GM19239 (cell line): ENCODE measurements around the gene TMEM238.
"Not testable (repeated sequence)": the region's sequence is repeated elsewhere in the genome, so short reads cannot be mapped to it uniquely, and the experiment has no call there.

Source experiments
- DNase-seq: peaks from one replicate; pipeline ENCODE4 v3.0.0; 2011; ENCODE audit warnings: low spot score; ENCODE audit not compliant: insufficient read length
- FAIRE-seq: peaks from 2 replicates; lab custom pipeline; 2011; peaks lifted over from hg19 to GRCh38; lab: Jason Lieb, UNC

TMEM238 gene, protein sequence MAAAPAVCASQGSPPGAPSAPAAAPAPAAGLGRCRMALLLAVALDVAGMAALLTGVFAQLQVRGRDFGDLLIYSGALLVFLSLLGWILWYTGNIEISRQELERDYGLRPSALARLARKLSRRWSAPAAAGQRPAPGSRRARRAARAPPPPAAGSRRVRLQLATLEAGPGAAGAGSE

DNA sequence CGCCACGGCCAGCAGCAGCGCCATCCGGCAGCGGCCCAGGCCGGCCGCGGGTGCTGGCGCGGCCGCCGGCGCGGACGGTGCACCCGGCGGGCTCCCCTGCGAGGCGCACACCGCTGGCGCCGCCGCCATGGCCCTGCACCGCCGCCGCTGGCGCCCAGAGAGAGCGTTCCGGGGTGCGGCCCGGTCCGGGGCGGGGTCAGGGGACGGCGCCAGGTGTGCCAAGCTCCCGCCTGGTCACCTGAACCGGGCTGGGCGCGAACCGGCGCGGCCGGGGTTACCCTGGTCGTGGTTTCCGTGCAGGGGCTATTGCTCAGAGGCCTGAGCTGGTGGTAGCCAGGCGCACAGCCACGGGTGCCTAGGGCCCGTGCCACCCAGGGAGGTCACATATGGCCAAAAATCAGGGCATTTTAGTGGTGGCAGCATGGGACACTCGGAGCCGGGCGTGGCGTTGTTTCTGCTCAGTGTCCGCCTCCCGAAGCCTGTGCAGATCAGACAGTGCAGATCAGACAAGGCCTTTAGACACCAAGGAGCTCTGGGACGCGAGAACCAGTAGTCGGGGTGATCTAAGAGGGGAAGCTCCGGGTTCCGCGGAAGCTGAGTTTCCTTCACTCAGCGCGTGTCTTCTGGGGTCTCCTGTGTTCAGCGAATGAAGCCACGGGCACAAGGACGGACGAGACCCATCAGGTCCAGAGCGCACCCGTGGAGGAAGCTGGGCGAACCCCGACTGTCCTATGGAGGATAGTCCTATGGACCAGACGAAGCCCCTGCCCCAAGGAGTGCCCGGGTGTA lies at the start of gene TMEM238:
Gene TMEM238, minus strand, starts transcription at position 162 of the 789 bp plus-strand sequence. Its CDS starts 33 bp downstream, at position 129.
- no peak for FAIRE-seq
- no peak for DNase-seq

DNA sequence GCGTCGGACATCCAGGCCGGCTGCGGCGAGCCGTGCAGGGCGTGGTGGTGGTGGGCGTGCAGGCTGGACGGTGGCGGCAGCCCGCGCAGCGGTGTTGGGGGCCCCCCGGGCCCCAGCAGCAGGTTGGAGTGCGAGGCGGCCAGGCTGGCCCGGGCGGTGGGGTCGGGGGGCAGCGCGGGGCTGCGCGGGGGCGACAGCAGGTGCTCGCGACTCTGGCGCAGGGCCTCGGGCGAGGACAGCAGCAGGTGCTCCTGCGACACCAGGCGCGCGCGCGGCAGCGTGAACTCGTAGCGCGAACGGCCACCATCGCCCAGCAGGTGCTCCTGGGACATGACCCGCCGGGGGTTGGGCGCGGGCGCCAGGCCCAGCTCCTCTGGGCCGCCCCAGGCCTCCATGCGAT lies 49.2 kb upstream of the TMEM238 start:
- DNase-seq (no peak), FAIRE-seq (no peak)

DNA sequence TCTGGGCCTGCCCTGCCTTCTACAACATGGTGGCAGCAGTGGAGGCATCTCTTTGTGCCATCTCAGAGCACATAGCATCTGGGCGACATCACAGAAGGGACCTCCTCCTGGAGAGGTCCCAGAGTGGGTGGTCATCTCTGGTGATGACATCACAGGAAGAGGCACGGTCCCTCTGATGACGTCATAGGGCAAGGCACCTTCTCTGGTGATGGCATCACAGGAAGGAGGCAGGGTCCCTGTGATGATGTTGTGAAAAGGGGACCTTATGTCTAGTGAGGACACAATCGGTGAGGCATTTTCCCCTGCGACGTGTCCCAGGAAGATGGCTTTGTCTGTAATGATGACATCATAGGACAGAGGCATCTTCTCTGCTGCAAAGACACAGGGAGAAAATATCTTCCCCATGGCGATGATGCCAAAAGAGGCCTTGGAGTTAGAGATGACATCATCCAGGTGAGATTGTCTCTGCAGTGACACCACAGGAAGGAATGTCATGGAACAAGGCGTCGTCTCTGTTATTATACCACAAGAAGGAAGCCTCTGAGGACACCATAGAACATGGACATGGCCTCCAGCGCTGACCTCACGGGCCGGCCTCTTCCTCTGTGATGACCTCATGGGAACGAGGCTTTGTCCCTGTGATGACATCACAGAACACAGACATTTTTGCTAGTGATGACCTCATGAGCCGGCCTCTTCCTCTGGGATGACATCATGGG lies 48.3 kb upstream of the TMEM238 start:
- no peak for DNase-seq
- FAIRE-seq = no peak

DNA sequence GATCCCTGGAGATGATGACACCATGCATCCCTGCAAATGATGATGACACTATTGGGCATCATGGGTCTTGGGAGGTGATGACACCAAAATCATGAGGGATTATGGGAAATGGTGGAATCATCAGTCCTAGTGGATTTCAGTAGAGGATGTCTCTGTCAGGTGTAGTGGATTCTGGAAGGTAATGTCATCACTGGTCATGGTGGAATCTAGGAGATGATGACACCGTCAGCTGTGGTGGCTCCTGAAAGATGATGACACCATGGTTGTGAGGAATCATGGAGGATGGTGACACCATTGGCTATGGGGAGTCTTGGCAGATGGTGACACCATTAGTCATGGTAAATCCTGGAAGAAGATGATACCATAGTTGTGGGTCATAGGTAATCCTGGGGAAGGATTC lies 47.1 kb upstream of the TMEM238 start:
- DNase-seq (no peak), FAIRE-seq (no peak)

DNA sequence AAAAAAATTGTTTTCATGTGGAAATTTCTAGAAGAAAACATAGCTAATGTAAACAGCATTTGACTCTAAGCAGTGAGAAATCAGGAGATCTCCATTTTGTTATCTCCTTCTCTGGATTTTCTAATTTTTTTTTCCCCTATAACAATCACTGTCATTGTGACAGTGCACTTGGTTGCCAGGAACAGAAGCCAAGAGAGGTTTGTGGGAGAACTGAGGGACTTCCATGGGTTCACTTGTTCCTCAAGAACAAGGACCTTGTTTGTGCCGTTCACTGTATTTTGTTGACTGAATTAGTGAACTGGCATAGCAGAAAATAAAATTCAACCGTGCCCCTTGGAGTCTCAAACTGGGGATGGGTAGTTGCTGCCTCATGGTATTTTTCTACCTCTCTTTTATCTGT lies 42.0 kb upstream of the TMEM238 start:
- FAIRE-seq (no peak), DNase-seq (no peak)

DNA sequence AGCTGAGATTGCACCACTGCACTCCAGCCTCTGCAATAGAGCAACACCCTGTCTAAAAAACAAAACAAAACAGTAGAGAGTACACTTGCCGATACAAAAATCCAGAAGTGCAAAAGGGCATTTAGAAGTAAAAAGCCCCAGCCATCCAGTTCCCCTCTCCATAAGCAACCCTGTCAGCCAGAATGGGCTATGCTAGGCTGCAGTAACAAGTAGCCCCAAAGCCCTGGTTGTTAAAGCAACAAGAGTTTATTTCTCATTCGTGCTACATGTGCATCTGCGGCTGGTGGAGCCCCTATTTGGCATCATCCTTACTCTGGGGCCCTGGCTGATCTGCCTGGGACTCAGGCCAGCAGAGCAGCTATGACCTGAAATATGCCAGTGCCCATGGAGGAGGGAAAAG lies 40.4 kb upstream of the TMEM238 start:
- DNase-seq = no peak
- FAIRE-seq = no peak

DNA sequence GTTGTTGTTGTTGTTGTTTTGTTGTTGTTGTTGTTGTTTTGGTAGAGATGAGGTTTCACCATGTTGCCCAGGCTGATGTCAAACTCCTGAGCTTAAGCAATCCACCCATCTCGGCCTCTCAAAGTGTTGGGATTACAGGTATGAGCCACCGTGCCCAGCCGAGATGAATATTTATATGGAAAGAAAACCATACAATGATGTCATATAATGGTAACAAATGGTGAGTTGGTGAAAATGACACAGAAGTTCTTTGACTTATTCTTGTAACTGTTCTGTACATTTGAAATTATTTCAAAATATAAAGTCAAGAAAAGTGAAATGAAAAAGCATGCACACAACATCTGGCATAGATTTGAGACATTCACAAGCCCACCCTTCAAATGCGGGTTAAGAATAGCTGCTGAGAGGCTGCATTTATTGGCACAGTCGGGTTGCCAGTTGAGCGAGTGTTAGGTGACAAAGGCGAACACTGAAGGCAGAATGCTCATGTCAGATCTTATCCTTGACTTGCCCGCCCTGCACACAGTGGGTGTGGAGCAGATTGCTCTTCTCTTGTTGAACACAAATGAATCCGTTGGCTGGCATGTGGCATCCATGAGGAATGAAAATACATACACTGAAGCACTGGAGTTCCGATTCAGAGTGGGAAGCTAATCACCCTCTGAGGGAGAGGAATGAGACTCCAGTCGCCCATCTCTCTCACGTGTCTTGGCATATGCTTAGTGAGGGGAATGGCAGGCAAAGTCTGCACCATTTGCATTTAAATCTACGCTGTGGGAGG lies 39.3 kb upstream of the TMEM238 start:
- DNase-seq = no peak
- no peak for FAIRE-seq

DNA sequence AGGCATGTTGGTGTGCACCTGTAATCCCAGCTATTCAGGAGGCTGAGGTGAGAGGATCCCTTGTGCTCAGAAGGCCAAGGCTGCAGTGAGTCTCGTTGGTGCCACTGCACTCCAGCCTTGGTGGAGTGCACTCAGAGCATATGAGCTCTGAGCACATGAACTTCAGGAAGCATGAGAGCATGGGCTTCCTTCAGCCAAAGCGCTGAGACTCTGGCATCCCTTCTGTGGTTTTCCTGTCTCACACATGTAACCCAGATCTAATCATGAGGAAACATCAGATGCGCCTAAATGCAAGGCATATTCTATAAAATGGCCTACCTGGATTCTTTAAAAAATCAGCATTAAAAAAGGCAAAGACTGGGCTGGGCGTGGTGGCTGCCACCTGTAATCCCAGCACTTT lies 37.2 kb upstream of the TMEM238 start:
- DNase-seq, FAIRE-seq: not testable (repeated sequence)

DNA sequence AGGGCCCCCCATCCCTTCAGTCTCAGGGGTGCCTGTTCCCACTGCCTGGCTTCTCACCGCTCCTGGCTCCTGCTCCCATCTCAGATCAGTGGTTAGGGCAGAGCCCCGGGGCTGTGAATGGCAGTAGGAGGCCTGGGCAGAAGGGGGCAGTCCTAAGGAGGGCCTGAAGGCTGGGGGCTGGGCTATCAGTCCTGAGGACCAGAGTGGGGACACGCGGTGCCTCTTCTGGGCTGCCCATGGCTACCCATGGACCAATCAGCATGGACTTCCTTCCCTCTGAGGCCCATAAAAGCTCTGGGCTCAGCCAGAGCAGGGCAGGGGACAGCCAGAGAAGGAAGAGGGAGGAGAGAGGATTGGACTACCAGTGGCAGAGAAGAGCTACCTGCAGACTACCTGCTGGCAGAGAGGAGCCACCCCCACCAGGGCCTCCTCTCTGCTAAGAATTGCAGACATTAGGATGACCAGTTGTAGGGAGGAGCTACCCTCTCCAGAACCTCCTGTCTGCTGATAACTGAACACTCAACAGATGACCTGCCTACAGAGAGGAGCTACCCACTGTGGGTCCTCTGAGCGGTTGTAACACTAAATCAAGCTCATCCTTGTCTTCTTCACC lies 35.6 kb upstream of the TMEM238 start:
- DNase-seq (no peak), FAIRE-seq (no peak)

DNA sequence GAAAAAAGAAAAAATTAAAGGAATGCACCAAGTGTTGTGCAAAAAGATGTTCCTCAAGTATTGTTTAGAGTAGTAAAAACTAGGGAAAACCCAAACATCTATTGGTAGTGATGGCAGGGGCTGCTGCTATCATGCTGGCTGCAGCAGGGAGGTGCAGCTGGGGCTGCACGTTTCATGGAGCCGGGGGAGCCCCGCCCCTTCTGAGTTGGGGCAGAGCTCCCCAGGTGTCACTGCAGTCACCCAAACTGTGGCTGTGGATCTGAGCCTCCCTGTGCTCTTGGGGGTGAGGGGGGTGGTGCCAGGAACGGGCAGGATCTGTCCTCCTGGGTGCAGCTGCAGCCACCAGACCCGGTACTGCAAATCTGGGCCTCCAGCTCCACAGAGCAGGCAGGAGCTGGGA lies 35.0 kb upstream of the TMEM238 start:
- FAIRE-seq (no peak), DNase-seq (no peak)

DNA sequence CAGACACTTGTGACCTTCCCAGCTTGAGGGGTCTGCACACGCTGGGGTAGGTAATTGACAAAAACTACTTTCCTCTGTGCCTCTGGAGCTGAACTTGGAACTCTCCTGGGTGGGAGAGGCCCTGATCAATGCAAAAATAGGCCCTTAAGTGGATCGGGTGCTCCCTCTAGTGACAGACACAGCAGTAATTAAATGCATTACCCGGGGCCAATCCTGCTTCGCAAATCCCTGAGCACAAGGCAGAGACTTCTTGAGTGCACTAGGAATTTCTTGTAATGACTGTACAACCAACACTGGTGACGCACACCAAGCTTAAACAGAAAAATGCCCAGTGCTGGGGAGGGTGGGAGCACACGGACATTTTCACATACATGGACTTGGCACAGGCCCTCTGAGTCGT lies 34.1 kb upstream of the TMEM238 start:
- DNase-seq = no peak
- FAIRE-seq = peak; percentile 54

DNA sequence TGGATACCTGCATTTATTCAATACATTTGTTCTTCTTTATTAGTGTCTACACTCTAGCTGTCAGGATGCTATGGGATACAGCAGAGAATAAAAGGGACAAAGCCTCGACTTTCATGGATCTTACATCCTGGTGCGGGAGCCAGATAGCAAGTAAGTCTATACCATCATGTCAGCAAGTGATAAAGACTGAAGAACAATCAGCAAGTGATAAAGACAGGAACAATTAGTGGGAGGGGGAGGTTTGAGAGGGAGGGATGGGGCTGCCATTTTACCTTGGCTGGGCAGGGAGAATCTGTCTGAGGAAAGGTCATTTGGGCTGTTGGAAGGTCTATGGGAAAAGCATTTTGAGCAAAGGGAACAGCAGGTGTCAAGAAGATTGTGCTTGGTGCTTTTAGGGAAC lies 26.1 kb upstream of the TMEM238 start:
- DNase-seq (no peak), FAIRE-seq (no peak)

DNA sequence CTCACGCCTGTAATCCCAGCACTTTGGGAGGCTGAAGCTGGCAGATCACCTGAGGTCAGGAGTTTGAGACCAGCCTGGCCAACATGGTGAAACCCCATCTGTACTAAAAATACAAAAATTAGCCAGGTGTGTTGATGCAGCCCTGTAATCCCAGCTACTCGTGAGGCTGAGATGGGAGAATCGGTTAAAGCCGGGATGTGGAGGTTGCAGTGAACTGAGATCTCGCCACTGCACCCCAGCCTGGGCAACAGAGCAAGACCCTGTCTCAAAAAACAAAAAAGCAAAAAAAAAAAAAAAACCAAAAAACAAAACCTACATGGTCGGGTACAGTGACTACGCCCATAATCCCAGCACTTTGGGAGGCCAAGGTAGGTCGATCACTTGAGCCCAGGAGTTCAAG lies 25.1 kb upstream of the TMEM238 start:
- not testable (repeated sequence) for FAIRE-seq, DNase-seq

DNA sequence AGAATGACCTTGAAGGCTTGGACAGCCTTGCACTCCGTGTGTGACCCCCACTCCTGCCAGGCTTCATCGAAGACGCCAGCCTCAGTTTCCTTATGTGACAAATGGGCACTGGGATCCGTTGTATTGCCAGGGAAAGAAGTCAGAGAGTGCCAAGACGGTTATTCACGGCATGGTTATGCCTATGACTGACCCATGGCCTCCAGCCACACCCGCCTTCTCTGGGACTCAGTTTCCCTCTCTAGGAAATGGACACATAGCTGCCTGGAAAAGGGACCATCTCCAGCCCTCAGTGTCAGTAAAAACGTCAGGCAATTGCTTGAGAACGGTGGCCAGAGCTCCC lies 24.4 kb upstream of the TMEM238 start:
- no peak for DNase-seq
- no peak for FAIRE-seq

DNA sequence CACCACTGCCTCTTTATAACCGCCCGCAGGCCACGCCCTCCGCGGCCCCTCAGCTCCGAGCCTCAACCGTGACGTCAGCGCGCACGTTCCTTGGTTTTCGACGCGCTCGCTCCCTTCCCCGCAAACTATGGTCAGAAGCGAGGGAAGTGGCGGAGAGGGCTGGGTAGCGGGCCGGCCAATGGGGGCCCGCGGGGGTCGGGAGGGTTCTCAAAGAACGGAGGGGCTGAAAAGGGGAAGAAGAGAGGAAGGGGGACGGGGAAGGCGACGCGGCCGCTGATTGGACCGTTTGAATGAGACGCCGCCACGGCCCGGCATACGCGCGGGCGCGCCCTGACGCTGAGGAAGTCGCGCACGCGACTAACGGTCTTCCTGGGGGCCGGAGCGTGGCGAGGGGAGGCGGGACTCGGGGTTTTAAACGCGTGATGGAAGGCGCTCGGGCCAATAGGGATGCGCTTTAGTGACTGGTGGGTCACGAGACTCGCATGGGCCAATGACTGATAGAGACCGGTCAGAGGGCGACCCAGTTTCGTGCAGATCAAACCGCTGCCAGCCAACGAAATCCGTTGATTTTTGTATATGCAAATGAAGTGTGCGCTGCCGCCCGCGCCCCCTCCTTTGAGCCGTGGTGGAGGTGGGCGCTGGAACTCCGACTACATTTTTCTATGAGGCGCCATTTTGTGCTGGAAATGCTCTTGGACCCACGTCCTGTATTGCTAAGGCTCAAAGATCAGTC lies 23.9 kb upstream of the TMEM238 start:
- FAIRE-seq (peak; percentile 93), DNase-seq (peak; percentile 96)

DNA sequence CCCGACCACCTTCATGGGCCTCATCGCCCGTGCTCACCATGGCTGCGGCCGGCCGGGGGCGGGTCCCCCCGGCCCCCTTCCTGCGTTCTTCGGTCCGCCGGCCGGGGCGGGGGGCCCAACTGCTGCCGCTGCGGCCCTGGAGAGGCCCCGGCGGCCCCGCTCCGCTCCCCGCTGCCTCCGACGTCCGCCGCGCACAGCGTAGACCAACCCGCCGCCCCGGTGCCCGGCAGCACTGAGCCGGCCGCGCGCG lies 23.4 kb upstream of the TMEM238 start, which contains the start of gene UBE2S:
Gene UBE2S, minus strand, starts transcription at position 239 of the 250 bp plus-strand sequence. Its CDS starts 199 bp downstream, at position 40.
- FAIRE-seq, DNase-seq: not testable (repeated sequence)

DNA sequence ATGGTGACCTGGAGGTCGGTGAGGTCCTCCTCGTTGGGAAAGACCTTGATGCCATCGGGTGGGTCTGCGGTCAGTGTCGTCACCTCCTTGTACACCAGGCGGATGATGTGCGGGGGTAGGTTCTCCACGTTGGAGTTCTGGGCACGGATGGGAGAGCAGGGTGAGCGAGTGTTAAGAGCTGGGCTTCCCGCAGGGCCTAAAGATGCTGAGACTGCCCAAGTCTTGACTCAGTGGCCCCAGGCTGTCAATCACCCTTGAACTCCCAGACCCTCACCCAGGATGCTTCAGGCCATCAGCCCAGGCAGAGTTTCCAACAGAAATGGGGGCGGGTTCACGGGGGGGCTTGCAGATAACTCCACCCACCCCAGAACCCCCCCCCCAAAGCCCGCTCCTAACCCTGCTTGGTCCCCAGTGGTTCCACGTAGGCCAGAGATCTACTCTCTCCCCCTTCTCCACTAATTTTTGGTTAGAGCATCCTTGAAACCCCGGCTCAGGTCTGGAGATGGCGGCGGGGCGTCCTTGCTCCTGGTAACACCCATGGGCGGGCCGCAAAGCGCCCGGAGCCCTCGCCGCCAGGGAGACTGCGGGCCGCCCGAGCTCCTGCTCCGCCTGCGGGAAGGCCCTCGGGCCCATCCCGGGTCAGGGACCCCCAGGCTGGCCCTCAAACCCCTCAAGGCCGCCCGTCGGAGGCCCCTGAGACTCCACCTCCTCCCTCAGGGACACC lies 22.9 kb upstream of the TMEM238 start:
- DNase-seq (no peak), FAIRE-seq (no peak)

DNA sequence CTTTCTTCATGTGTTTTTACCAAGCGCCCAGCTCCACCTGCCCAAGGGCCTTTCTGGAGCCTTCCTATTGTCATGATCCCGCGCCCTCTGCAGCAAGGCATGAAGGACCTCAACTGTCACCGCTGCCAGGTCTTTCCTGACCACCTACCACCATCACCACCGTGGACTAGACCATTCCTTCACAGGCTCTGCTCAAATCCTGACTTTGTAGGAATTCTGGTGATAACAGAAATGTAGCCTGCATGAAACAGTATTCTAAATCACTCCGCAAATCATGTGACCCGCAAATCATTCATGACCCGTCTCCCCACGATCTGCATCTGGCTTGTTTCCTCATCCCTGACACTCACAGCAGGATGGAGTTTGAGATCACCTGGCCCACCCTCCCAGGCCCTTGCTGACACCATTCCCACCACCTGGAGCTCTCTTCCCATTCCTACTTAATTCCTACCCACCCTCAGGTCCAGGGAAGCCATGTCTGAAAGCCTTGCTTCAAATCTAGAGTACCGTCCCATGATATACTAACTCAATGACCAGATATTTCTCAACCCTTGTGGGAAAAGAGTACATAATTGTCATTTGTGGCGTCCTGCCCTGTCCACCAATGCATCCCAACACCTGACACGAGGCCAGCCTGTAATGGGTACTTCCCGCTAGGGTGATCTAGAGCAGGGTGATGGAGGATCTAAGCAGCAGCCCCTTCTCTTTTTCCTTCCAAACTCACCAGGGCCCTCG lies 22.2 kb upstream of the TMEM238 start:
- FAIRE-seq = no peak
- DNase-seq = no peak
